HEK293 (cell line): ENCODE measurements around the gene SMARCD2.

Experiments
- CTCF ChIA-PET: fragments of 350-600 bp; formaldehyde crosslinking; extraction: SDS; loops from one replicate; lab custom pipeline; 2021; ENCODE audit warnings: antibody characterized with exemption; lab: Yijun Ruan, JAX
- POLR2A ChIA-PET: fragments of 300-600 bp; formaldehyde crosslinking; extraction: SDS; loops from one replicate; lab custom pipeline; 2020; ENCODE audit warnings: antibody characterized with exemption, inconsistent platforms; lab: Yijun Ruan, JAX
- H3K27ac ChIP-seq: fragments of 200-500 bp; sonication (Bioruptor generic); 2 replicates; pipeline ENCODE4 v1.5.1; 2014; ENCODE audit warnings: low read depth, low read length, control low read depth, inconsistent platforms; ENCODE audit errors: extremely low read depth
- H3K36me3 ChIP-seq, 2 experiments: fragments of 200-500 bp in 1 of 2; sonication (Bioruptor generic) in 1 of 2; 1 replicate in 1 of 2; 2 replicates in 1 of 2; pipeline ENCODE4 v1.5.1; 2014 to 2017; ENCODE audit warnings: inconsistent platforms in 2 of 2, low read length in 2 of 2; ENCODE audit not compliant: control insufficient read depth in 2 of 2, insufficient read depth in 1 of 2
- H3K4me1 ChIP-seq: fragments of 200-500 bp; sonication (Bioruptor generic); 2 replicates; pipeline ENCODE4 v1.5.1; 2014; ENCODE audit warnings: mild to moderate bottlenecking, low read length, inconsistent platforms; ENCODE audit not compliant: control insufficient read depth, insufficient read depth
- H3K4me3 ChIP-seq: 2 replicates; pipeline ENCODE4 v1.5.1; 2011; ENCODE audit warnings: low read depth, mild to moderate bottlenecking, control low read depth, low read length, moderate library complexity
- H3K9me3 ChIP-seq: fragments of 200-500 bp; sonication (Bioruptor generic); 2 replicates; pipeline ENCODE4 v1.5.1; 2014; ENCODE audit warnings: low read depth, low read length, inconsistent platforms; ENCODE audit not compliant: control insufficient read depth, insufficient read depth
- FEZF1 ChIP-seq: fragments of 450-650 bp; formaldehyde crosslinking; IDR thresholded peaks from 2 replicates; pipeline ENCODE4 v1.5.1; 2016; ENCODE audit warnings: missing biosample characterization, missing genetic modification characterization
- GLIS2 ChIP-seq: fragments of 450-650 bp; formaldehyde crosslinking; IDR thresholded peaks from 2 replicates; pipeline ENCODE4 v1.5.1; 2016; ENCODE audit warnings: missing biosample characterization, missing genetic modification characterization
- IKZF3 ChIP-seq: fragments of 450-650 bp; IDR thresholded peaks from 2 replicates; pipeline ENCODE4 v1.5.0; 2018; ENCODE audit warnings: missing biosample characterization, mild to moderate bottlenecking, missing genetic modification characterization, moderate library complexity
- PRDM1 ChIP-seq: fragments of 450-650 bp; formaldehyde crosslinking; IDR thresholded peaks from 2 replicates; pipeline ENCODE4; 2016; ENCODE audit warnings: missing biosample characterization, missing genetic modification characterization
- SALL2 ChIP-seq: fragments of 450-650 bp; formaldehyde crosslinking; IDR thresholded peaks from 2 replicates; pipeline ENCODE4 v1.5.0; 2017; ENCODE audit warnings: missing biosample characterization, mild to moderate bottlenecking, missing genetic modification characterization, borderline replicate concordance
- ZFP41 ChIP-seq: fragments of 450-650 bp; formaldehyde crosslinking; IDR thresholded peaks from 2 replicates; pipeline ENCODE4 v1.5.1; 2016; ENCODE audit warnings: missing biosample characterization, missing genetic modification characterization, borderline replicate concordance
- ZNF184 ChIP-seq: fragments of 450-650 bp; IDR thresholded peaks from 2 replicates; pipeline ENCODE4 v1.5.1; 2018; ENCODE audit warnings: missing biosample characterization, mild to moderate bottlenecking, missing genetic modification characterization
- ZNF423 ChIP-seq: fragments of 450-650 bp; formaldehyde crosslinking; IDR thresholded peaks from 2 replicates; pipeline ENCODE4 v1.5.1; 2016; ENCODE audit warnings: missing biosample characterization, missing genetic modification characterization
- ZNF48 ChIP-seq: fragments of 450-650 bp; formaldehyde crosslinking; IDR thresholded peaks from 2 replicates; pipeline ENCODE4 v1.5.1; 2016; ENCODE audit warnings: missing biosample characterization, missing genetic modification characterization
- ZNF701 ChIP-seq: fragments of 450-650 bp; formaldehyde crosslinking; IDR thresholded peaks from 2 replicates; pipeline ENCODE4 v1.5.1; 2016; ENCODE audit warnings: missing biosample characterization, missing genetic modification characterization
- ZNF747 ChIP-seq: fragments of 450-650 bp; formaldehyde crosslinking; IDR thresholded peaks from 2 replicates; pipeline ENCODE4 v1.5.1; 2016; ENCODE audit warnings: missing biosample characterization, missing genetic modification characterization
- ZNF777 ChIP-seq: fragments of 450-650 bp; formaldehyde crosslinking; IDR thresholded peaks from 2 replicates; pipeline ENCODE4 v1.5.1; 2017; ENCODE audit warnings: missing biosample characterization, missing genetic modification characterization, borderline replicate concordance
- ZNF830 ChIP-seq: fragments of 450-650 bp; IDR thresholded peaks from 2 replicates; pipeline ENCODE4 v1.5.0; 2018; ENCODE audit warnings: missing biosample characterization, missing genetic modification characterization, low read depth, mild to moderate bottlenecking, moderate library complexity
- ZSCAN4 ChIP-seq: fragments of 450-650 bp; formaldehyde crosslinking; IDR thresholded peaks from 2 replicates; pipeline ENCODE4 v1.5.1; 2017; ENCODE audit warnings: missing biosample characterization, missing genetic modification characterization
- TF ChIP-seq, protein P1 (sequence below): fragments of 450-650 bp; formaldehyde crosslinking; IDR thresholded peaks from 2 replicates; pipeline ENCODE4 v1.5.1; 2016; ENCODE audit warnings: missing biosample characterization, missing genetic modification characterization
- TF ChIP-seq, protein P2 (sequence below): fragments of 450-650 bp; formaldehyde crosslinking; IDR thresholded peaks from 2 replicates; pipeline ENCODE4 v1.5.1; 2016; ENCODE audit warnings: missing biosample characterization, missing genetic modification characterization

SMARCD2 gene

GRCh38 chr17:63838631-63839171 is 3.8 kb downstream of the SMARCD2 start:
- ChIA-PET CTCF (interaction anchor here (0.5 to 2.0 kb wide), 6 partner anchors 9 to 1415 kb away, joined by 3 to 10 read pairs (median 4); partner anchors contain the start of gene FTSJ3), POLR2A (interaction anchor here (0.6 to 6.5 kb wide), 4 partner anchors 9 to 668 kb away, joined by 3 to 65 read pairs (median 4); partner anchors contain the start of genes CEP95, DDX5, FTSJ3 and PSMC5)
- peaks cover 20% of the 10 kb centered on the region for H3K4me1 ChIP-seq
- no peak overlapping the region for H3K4me3 ChIP-seq
- peak overlapping the region; percentile 61; the same call in 1 of the 2 replicates for H3K27ac ChIP-seq
- H3K9me3 ChIP-seq: no peaks in the 10 kb centered on the region
- peak; percentile 32; the same call in 1 of the 2 replicates for TF ChIP-seq FEZF1 (tag by site-specific recombination)
- TF ChIP-seq ZNF184 (tag by site-specific recombination): no peak
- peaks cover 27 to 47% of the 10 kb centered on the region in 2 experiments for H3K36me3 ChIP-seq

DNA sequence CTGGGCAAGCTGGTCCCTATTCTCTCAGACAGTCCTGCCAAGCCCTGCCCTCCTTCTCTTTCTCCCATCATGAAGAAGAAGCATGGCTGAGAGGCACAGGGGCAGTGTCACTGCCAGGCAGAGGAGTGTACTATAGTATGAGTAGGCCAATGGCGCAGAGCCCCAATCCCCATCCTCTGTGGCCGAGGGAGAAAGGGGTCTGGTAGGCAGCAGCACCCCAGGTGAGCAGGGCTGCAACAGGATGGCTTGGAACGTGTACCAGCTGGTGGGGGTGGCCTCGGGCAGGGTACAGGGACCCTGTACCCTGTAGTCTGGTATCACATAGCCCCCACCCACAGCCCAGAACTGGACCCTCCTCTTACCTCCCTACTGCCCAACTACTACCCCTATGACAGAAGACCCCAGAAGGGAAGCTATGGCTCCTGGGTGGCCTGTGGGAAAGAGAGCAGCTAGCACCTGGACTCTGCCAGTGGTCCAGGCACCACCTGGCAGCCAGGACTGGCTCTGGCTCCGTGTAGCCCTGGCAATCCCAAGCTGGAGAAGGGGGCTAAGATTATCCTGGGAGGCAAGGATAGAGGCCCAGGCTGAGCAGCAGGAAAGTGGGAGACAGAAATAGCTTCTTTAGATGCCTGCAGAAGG is 4.4 kb downstream of the SMARCD2 start:
- H3K27ac ChIP-seq: peak overlapping the region; percentile 34; the same call in 1 of the 2 replicates
- TF ChIP-seq ZSCAN4 (no peak), SALL2 (tag by site-specific recombination) (no peak), IKZF3 (tag by site-specific recombination) (no peak)
- TF ChIP-seq, all 188 proteins: peak for 0
- CTCF ChIA-PET: interaction anchor here (0.5 to 2.0 kb wide), 7 partner anchors 8 to 1414 kb away, joined by 3 to 10 read pairs (median 4); partner anchors contain the start of gene FTSJ3
- H3K4me3 ChIP-seq: no peak overlapping the region
- H3K4me1 ChIP-seq: peaks cover 20% of the 10 kb centered on the region
- POLR2A ChIA-PET: interaction anchor here (1.9 to 6.5 kb wide), 2 partner anchors 9 to 11 kb away, joined by 5 to 65 read pairs; partner anchors contain the start of genes FTSJ3 and PSMC5
- no peaks in the 10 kb centered on the region for H3K9me3 ChIP-seq
- peaks cover 33 to 53% of the 10 kb centered on the region in 2 experiments for H3K36me3 ChIP-seq

DNA sequence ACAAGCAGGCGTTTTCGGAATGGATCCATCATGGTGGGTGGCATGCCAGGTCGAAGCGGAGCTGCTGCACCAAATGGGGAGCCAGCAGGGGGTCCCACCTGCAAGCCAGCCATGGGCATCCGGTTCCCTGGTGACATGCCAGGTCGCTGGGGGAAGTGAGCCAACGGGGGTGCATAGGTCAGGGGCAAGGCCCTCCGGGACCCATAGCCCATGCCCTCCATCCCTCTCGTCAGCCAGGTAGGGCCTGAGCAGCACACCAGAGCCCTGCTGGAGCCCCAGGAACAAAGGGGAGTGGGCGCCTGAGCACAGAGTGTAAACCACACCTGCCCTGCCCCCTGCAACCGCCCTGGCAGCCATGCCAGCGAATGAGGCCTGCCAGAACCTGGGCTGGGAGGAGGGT is 5.0 kb downstream of the SMARCD2 start:
- no peak overlapping the region for H3K4me3 ChIP-seq
- peaks cover 20% of the 10 kb centered on the region for H3K4me1 ChIP-seq
- H3K36me3 ChIP-seq: peaks cover 33 to 59% of the 10 kb centered on the region in 2 experiments
- H3K9me3 ChIP-seq: no peaks in the 10 kb centered on the region
- no peak overlapping the region for H3K27ac ChIP-seq
- ChIA-PET POLR2A (interaction anchor here (6.5 kb wide), 1 partner anchor 8 kb away, joined by 65 read pairs; the partner anchor contains the start of genes FTSJ3 and PSMC5), CTCF (interaction anchor here (0.7 to 1.5 kb wide), 2 partner anchors 9 to 11 kb away, joined by 5 read pairs; no protein-coding TSS in a partner anchor)
- TF ChIP-seq ZNF747 (tag by site-specific recombination): no peak
- TF ChIP-seq PRDM1 (tag by site-specific recombination): no peak
- no peak for TF ChIP-seq ZNF423 (tag by site-specific recombination)
- peak; percentile 14; the same call in 1 of the 2 replicates for TF ChIP-seq GLIS2 (tag by site-specific recombination)
- no peak for TF ChIP-seq ZNF48

- Histone ChIP-seq H3K9me3 (no peaks in the 10 kb centered on the region), H3K4me1 (peaks cover 20% of the 10 kb centered on the region), H3K36me3 (peaks cover 38 to 66% of the 10 kb centered on the region in 2 experiments), H3K4me3 (no peak overlapping the region), H3K27ac (no peak overlapping the region)
- no peak for TF ChIP-seq ZNF777 (tag by site-specific recombination)
- no peak for TF ChIP-seq ZNF830 (tag by site-specific recombination)
- TF ChIP-seq, protein P1, sequence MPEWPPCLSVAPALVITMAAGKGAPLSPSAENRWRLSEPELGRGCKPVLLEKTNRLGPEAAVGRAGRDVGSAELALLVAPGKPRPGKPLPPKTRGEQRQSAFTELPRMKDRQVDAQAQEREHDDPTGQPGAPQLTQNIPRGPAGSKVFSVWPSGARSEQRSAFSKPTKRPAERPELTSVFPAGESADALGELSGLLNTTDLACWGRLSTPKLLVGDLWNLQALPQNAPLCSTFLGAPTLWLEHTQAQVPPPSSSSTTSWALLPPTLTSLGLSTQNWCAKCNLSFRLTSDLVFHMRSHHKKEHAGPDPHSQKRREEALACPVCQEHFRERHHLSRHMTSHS (tag by site-specific recombination): no peak
- TF ChIP-seq, protein P2, sequence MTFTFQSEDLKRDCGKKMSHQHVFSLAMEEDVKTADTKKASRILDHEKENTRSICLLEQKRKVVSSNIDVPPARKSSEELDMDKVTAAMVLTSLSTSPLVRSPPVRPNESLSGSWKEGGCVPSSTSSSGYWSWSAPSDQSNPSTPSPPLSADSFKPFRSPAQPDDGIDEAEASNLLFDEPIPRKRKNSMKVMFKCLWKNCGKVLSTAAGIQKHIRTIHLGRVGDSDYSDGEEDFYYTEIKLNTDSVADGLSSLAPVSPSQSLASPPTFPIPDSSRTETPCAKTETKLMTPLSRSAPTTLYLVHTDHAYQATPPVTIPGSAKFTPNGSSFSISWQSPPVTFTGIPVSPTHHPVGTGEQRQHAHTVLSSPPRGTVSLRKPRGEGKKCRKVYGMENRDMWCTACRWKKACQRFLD (tag by site-specific recombination): no peak
- no peak for TF ChIP-seq ZFP41 (tag by site-specific recombination)
- no peak for TF ChIP-seq ZNF701 (tag by site-specific recombination)
- ChIA-PET POLR2A (interaction anchor here (6.5 kb wide), 1 partner anchor 7 kb away, joined by 65 read pairs; the partner anchor contains the start of genes FTSJ3 and PSMC5), CTCF (interaction anchor here (0.5 to 1.5 kb wide), 3 partner anchors 8 to 72 kb away, joined by 3 to 5 read pairs (median 5); no protein-coding TSS in a partner anchor)
These were observed 5.7 kb downstream of the SMARCD2 start for GRCh38 chr17:63836811-63837210.
